ENCODE data around the gene EIF3D.

The EIF3D gene

DNA sequence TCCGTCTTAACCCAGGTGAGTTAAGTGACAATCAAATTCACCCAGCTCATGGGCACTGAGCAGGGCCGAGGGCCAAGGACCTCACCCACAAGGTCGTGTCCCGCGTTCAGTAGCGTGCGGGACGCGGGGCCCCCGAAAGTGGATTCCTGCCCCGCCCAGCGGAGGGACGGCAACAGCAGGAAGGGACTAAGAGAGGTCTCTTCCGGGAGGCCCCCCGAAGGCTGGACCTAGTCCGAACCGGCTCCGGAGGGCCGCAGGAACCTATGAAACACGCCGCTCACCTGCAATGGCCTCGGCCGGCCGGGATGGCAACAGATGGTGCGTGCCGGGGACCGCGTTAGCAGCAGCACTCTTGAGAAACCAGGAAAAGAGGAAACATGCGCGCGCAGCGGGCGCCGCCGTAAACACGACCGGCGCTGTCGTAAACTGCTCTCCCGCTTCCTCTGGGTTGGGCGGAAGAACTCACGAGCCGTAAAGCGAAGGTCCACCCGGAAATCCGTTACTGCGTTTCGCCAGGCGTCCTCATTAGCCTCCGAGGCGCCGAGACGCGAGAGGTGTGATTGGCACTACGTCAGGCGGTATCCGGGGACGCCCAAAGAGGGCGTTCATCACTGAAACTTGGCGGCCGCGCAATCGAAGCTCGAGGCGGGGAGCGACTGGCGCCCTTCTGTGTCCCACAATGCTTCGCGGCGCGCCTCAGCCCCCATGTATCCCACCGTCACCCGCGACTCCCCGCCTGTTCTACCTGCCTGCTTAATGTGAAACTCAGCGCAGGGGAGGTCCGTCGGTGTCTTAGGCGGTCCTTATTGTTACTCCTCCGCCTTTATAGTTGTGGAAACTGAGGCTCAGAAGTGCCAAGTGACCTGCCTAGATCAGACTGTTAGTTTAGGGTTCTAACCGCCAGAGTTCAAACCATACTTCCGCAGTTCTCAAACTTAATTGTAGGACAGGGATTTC is at the start of gene EIF3D:
TSS of gene EIF3D (minus strand) at position 372 of the 957 bp plus-strand sequence. CDS start 3,045 bp downstream, outside the sequence.
- H3K36me3 Mint-ChIP-seq: peaks cover 12% of the 10 kb centered on the region

DNA sequence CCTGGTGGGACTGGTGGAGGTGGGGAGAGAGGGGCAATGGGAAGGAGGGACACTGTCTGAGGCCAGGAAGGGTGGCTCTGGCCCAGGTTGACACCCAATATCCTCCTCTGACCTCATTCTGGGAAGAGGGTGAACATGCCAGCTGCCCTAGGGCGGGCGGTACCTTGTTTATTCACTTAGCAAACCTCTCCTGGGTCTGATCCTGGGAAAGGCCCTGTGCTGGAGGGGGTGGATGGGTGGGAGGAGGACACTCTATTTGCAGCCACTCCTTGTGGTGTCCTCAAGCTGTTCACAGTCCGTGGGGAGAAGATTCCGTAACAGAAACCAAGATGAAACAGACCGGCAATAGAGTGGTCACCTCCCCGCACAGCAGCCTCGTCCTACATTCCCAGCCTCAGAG is 49.7 kb upstream of the EIF3D start:
- H3K27ac Mint-ChIP-seq: no peak overlapping the region
- H3K4me3 Mint-ChIP-seq: no peak overlapping the region
- H3K9me3 Mint-ChIP-seq (ENCODE audit: low read depth): no peaks in the 10 kb centered on the region
- H3K27me3 Mint-ChIP-seq: peaks cover 8% of the 10 kb centered on the region
- no peaks in the 10 kb centered on the region for H3K4me1 Mint-ChIP-seq (ENCODE audit: low read depth)
- H3K36me3 Mint-ChIP-seq: no peaks in the 10 kb centered on the region

More for the DNA sequence above, at the start of gene EIF3D:
- peak within 1 kb of the TSS; percentile 98 for H3K27ac Mint-ChIP-seq
- H3K9me3 Mint-ChIP-seq (ENCODE audit: low read depth): no peaks in the 10 kb centered on the region
- H3K27me3 Mint-ChIP-seq: no peaks in the 10 kb centered on the region
- H3K4me3 Mint-ChIP-seq: peak within 1 kb of the TSS; percentile 95
- H3K4me1 Mint-ChIP-seq (ENCODE audit: low read depth): peaks cover 21% of the 10 kb centered on the region

DNA sequence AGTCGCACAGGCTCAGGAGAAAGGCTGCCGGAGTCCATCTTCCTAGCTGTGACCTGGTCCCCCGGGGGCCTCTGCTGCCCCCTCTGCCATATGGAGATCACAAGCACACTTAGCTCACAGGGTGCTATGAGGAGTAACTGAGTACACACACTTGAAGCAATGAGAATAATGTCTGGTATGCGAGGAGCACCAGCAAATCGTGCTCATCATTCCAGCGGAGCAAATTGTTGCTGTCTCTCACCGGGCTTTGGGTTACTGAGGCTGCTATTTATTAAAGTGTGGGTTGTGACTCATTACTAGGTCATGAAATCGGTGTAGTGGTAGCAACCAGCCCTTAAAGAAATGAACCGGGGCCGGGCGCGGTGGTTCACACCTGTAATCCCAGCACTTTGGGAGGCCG is 48.1 kb upstream of the EIF3D start:
- H3K27ac Mint-ChIP-seq: no peak overlapping the region
- no peaks in the 10 kb centered on the region for H3K4me1 Mint-ChIP-seq (ENCODE audit: low read depth)
- no peaks in the 10 kb centered on the region for H3K36me3 Mint-ChIP-seq
- no peaks in the 10 kb centered on the region for H3K9me3 Mint-ChIP-seq (ENCODE audit: low read depth)
- H3K4me3 Mint-ChIP-seq: no peak overlapping the region
- peaks cover 2% of the 10 kb centered on the region for H3K27me3 Mint-ChIP-seq

- Mint-ChIP-seq H3K36me3 (no peaks in the 10 kb centered on the region), H3K9me3 (ENCODE audit: low read depth) (no peaks in the 10 kb centered on the region), H3K27me3 (no peaks in the 10 kb centered on the region), H3K4me1 (ENCODE audit: low read depth) (no peaks in the 10 kb centered on the region), H3K4me3 (no peak overlapping the region), H3K27ac (no peak overlapping the region)
Observed at GRCh38 chr22:36574728-36575127, 45.8 kb upstream of the EIF3D start.

GRCh38 chr22:36573815-36574363 is 44.9 kb upstream of the EIF3D start:
- Mint-ChIP-seq H3K9me3 (ENCODE audit: low read depth) (no peaks in the 10 kb centered on the region), H3K27ac (no peak overlapping the region), H3K36me3 (no peaks in the 10 kb centered on the region), H3K4me1 (ENCODE audit: low read depth) (no peaks in the 10 kb centered on the region), H3K27me3 (no peaks in the 10 kb centered on the region), H3K4me3 (no peak overlapping the region)

DNA sequence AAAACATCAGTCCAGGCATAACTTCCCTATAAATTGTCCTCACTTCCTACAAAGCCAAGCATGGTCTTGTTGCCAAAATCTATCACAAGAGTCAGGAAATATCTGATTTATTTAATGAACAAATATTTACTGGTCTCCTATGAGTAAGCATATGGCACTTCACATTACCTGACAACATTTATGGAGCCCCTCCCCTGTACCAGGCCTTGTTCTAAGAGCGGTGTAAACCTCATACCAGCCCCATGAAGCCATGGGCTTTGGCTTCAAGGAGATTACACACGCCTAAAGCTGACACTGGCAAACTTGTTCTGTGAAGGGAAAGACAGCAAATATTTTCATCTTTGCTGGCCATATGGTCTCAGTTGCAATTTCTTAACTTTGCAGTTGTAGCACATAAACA is 43.0 kb upstream of the EIF3D start:
- no peaks in the 10 kb centered on the region for H3K9me3 Mint-ChIP-seq (ENCODE audit: low read depth)
- H3K27ac Mint-ChIP-seq: no peak overlapping the region
- no peaks in the 10 kb centered on the region for H3K27me3 Mint-ChIP-seq

DNA sequence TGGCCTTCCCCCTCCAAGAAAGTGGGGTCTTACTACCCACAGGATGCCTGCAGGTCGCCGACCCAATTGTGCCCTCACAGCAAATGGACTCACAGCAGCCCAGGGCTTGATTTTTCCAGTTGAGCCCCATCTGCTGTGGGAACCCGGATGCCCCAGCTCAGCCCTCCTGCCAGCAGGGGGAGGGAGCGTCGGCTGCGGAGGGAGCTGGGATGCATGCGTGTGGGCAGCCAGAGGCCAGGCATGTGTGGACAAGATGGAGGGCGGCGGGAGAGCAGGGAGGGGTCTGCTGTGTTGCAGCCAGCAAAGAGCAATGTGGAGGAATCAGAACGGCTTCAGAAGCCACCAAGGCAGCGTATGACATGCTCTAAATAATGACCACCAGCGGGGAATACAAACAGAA is 41.0 kb upstream of the EIF3D start:
- no peaks in the 10 kb centered on the region for H3K36me3 Mint-ChIP-seq
- H3K27me3 Mint-ChIP-seq: no peaks in the 10 kb centered on the region
- H3K4me1 Mint-ChIP-seq (ENCODE audit: low read depth): no peaks in the 10 kb centered on the region
- H3K9me3 Mint-ChIP-seq (ENCODE audit: low read depth): no peaks in the 10 kb centered on the region
- H3K4me3 Mint-ChIP-seq: no peak overlapping the region
- no peak overlapping the region for H3K27ac Mint-ChIP-seq

More for the DNA sequence above, 43.0 kb upstream of the EIF3D start:
- Mint-ChIP-seq H3K4me3 (no peak overlapping the region), H3K4me1 (ENCODE audit: low read depth) (no peaks in the 10 kb centered on the region), H3K36me3 (no peaks in the 10 kb centered on the region)

- no peaks in the 10 kb centered on the region for H3K4me1 Mint-ChIP-seq (ENCODE audit: low read depth)
- H3K27ac Mint-ChIP-seq: no peak overlapping the region
- H3K9me3 Mint-ChIP-seq (ENCODE audit: low read depth): no peaks in the 10 kb centered on the region
- H3K36me3 Mint-ChIP-seq: no peaks in the 10 kb centered on the region
- no peak overlapping the region for H3K4me3 Mint-ChIP-seq
- H3K27me3 Mint-ChIP-seq: no peaks in the 10 kb centered on the region
Observed at GRCh38 chr22:36568846-36569245, 39.9 kb upstream of the EIF3D start.

- peaks cover 5% of the 10 kb centered on the region for H3K27me3 Mint-ChIP-seq
- H3K36me3 Mint-ChIP-seq: no peaks in the 10 kb centered on the region
- H3K27ac Mint-ChIP-seq: no peak overlapping the region
- no peak overlapping the region for H3K4me3 Mint-ChIP-seq
- no peaks in the 10 kb centered on the region for H3K4me1 Mint-ChIP-seq (ENCODE audit: low read depth)
- no peaks in the 10 kb centered on the region for H3K9me3 Mint-ChIP-seq (ENCODE audit: low read depth)
Observed at GRCh38 chr22:36566720-36567119, 37.8 kb upstream of the EIF3D start.

- H3K27ac Mint-ChIP-seq: no peak overlapping the region
- no peaks in the 10 kb centered on the region for H3K36me3 Mint-ChIP-seq
- H3K9me3 Mint-ChIP-seq (ENCODE audit: low read depth): no peaks in the 10 kb centered on the region
- no peaks in the 10 kb centered on the region for H3K4me1 Mint-ChIP-seq (ENCODE audit: low read depth)
- peaks cover 6% of the 10 kb centered on the region for H3K27me3 Mint-ChIP-seq
- no peak overlapping the region for H3K4me3 Mint-ChIP-seq
Observed at GRCh38 chr22:36565686-36566085, 36.7 kb upstream of the EIF3D start.

DNA sequence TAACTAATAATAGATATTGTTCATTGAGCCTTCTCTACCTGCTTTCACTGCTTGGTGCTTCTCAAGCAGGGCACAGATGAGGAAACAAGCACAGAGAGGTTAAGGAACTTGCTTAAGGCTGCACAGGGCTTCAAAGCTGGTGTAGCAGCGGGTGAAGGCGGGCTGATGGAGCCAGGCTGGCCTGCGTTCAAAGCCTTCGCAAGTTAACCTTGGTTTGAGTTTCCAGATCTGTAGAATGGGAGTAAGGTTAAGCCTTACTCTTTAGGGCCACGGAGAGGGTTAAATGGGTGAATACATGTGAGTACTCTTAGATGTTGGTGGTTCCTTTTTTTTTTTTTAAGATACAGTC is 36.2 kb upstream of the EIF3D start:
- Mint-ChIP-seq H3K4me1 (ENCODE audit: low read depth) (no peaks in the 10 kb centered on the region), H3K27me3 (peaks cover 6% of the 10 kb centered on the region), H3K4me3 (no peak overlapping the region), H3K9me3 (ENCODE audit: low read depth) (no peaks in the 10 kb centered on the region), H3K27ac (no peak overlapping the region), H3K36me3 (no peaks in the 10 kb centered on the region)

GRCh38 chr22:36564422-36565158 is 35.6 kb upstream of the EIF3D start:
- Mint-ChIP-seq H3K27me3 (peaks cover 7% of the 10 kb centered on the region), H3K27ac (no peak overlapping the region), H3K9me3 (ENCODE audit: low read depth) (no peaks in the 10 kb centered on the region)

DNA sequence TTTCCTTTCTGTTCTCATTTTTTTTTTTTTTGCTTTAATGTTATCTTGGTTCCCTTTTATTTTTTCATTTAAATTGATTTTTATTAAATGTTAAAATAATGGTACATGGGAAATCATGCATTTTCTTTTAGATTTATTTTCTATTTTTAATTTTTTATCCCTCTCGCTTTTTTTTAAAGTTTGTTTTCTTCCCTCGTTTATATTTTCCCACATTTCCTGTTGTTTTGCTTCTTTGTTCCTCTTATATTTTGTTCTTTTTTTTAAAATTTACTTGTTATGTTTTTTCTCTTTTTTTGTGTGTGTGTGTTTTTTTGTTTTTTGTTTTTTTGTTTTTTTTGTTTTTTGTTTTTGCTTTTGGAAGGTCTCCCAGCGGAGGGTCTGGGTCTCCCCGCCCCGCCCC is 34.9 kb upstream of the EIF3D start:
- Mint-ChIP-seq H3K36me3 (no peaks in the 10 kb centered on the region), H3K27ac (no peak overlapping the region), H3K4me3 (no peak overlapping the region), H3K27me3 (peaks cover 7% of the 10 kb centered on the region), H3K9me3 (ENCODE audit: low read depth) (no peaks in the 10 kb centered on the region), H3K4me1 (ENCODE audit: low read depth) (no peaks in the 10 kb centered on the region)

More at GRCh38 chr22:36564422-36565158, 35.6 kb upstream of the EIF3D start:
- Mint-ChIP-seq H3K36me3 (no peaks in the 10 kb centered on the region), H3K4me1 (ENCODE audit: low read depth) (no peaks in the 10 kb centered on the region), H3K4me3 (no peak overlapping the region)

- H3K4me3 Mint-ChIP-seq: no peak overlapping the region
- H3K36me3 Mint-ChIP-seq: no peaks in the 10 kb centered on the region
- H3K27ac Mint-ChIP-seq: no peak overlapping the region
- no peaks in the 10 kb centered on the region for H3K4me1 Mint-ChIP-seq (ENCODE audit: low read depth)
- H3K9me3 Mint-ChIP-seq (ENCODE audit: low read depth): no peaks in the 10 kb centered on the region
- H3K27me3 Mint-ChIP-seq: peaks cover 7% of the 10 kb centered on the region
Observed at GRCh38 chr22:36563444-36563843, 34.5 kb upstream of the EIF3D start.

DNA sequence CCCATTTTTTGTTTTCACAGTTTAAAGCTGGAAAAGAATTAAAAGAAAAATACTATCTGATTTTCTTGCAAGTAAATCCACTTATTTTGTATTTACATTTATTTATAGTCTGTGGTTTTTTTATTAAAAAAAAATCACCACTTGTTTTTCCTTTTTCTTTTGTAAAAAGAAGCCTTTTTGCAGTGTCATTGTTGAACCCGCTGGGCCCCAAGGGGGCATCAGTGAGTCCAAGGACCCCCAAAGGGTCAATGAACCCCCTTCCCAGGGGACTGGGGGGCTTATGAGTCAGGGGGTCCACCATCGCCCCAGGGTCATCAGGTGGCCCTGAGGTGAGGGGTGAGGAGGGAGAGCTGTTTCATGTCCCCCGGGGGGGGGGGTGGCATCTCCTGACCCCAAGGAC is 34.0 kb upstream of the EIF3D start:
- no peaks in the 10 kb centered on the region for H3K9me3 Mint-ChIP-seq (ENCODE audit: low read depth)
- peaks cover 7% of the 10 kb centered on the region for H3K27me3 Mint-ChIP-seq
- H3K4me3 Mint-ChIP-seq: no peak overlapping the region
- H3K36me3 Mint-ChIP-seq: no peaks in the 10 kb centered on the region
- H3K4me1 Mint-ChIP-seq (ENCODE audit: low read depth): no peaks in the 10 kb centered on the region
- H3K27ac Mint-ChIP-seq: no peak overlapping the region
